Cardiac muscle cell (in vitro differentiated cells and primary cell): ENCODE measurements around the gene RIMBP2. TPM values are rescaled to one million over a fixed set of nuclear protein-coding genes. Genes with fewer than 3 reads are reported as not detected.

Experiments used
- DNase-seq, 2 donors: peaks; one replicate each; pipeline versions ENCODE4 v3.0.0 to v3.0.0-alpha.2; 2010 to 2017; ENCODE audit warnings: low read depth in 1 of 2, low spot score in 1 of 2
- H3K27ac ChIP-seq: fragments of 200-600 bp; sonication (generic); 2 replicates; pipeline ENCODE4 v1.5.1; 2016
- H3K27me3 ChIP-seq: fragments of 200-600 bp; sonication (generic); 2 replicates; pipeline ENCODE4 v1.6.0; 2016; ENCODE audit warnings: control low read depth
- H3K36me3 ChIP-seq: fragments of 200-600 bp; sonication (generic); 2 replicates; pipeline ENCODE4 v1.5.1; 2016; ENCODE audit warnings: control low read depth
- H3K4me1 ChIP-seq: fragments of 200-600 bp; sonication (generic); 2 replicates; pipeline ENCODE4 v1.8.1; 2017; ENCODE audit warnings: low read depth, mild to moderate bottlenecking, mixed run types
- H3K4me3 ChIP-seq: fragments of 200-600 bp; sonication (generic); 2 replicates; pipeline ENCODE4 v1.5.1; 2016; ENCODE audit warnings: mild to moderate bottlenecking
- H3K9me3 ChIP-seq: fragments of 200-600 bp; sonication (generic); 2 replicates; pipeline ENCODE4 v1.5.1; 2017; ENCODE audit warnings: low read depth, mild to moderate bottlenecking, control low read depth
- polyA plus RNA-seq: library from polyadenylated mRNA; unstranded; fragments of >200 nt; fragmentation: Nextera tagmentation; extraction: Ambion mirVana; gene quantifications from 2 replicates; pipeline ENCODE4 v1.2.1, GENCODE V29; 2016
- total RNA-seq: library from RNA; depleted of rRNA; stranded (reverse); fragments of >200 nt; gene quantifications from 2 replicates; pipeline ENCODE4 v1.2.3, GENCODE V29; 2016
- TF ChIP-seq, protein P1 (sequence below): IDR thresholded peaks from 2 replicates; pipeline ENCODE4 v1.5.1; 2012; ENCODE audit warnings: low read depth, mild to moderate bottlenecking, low read length

Gene RIMBP2
- total and polyA plus RNA-seq, 2 experiments from 2014 or later: 2.6 to 10.5 TPM

DNA sequence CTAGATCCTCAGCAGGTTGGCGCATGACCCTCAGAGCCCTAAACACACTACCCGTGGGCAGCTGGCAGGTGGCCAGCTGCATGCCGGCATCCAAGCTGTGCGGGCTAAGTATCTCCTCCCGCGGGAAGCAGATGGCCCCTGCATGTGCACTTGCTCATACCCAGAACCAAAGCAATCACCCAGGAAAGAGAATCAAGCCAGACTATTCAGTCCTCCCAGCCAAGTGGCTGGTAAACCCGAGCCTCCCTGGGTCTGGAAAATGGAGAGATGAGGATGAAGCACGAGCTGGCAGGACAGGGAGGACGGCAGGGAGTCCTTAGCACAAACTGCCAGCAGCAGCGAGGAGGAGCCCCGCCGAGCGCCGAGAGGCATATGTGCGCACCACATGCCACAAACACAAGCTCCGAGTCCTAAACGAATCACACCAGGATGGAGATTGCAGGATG is 139.7 kb downstream of the RIMBP2 start:
- Histone ChIP-seq H3K4me1 (no peaks in the 10 kb centered on the region), H3K27ac (no peak overlapping the region), H3K27me3 (no peaks in the 10 kb centered on the region), H3K9me3 (no peaks in the 10 kb centered on the region), H3K4me3 (no peak overlapping the region), H3K36me3 (no peaks in the 10 kb centered on the region)
- TF ChIP-seq, protein P1, sequence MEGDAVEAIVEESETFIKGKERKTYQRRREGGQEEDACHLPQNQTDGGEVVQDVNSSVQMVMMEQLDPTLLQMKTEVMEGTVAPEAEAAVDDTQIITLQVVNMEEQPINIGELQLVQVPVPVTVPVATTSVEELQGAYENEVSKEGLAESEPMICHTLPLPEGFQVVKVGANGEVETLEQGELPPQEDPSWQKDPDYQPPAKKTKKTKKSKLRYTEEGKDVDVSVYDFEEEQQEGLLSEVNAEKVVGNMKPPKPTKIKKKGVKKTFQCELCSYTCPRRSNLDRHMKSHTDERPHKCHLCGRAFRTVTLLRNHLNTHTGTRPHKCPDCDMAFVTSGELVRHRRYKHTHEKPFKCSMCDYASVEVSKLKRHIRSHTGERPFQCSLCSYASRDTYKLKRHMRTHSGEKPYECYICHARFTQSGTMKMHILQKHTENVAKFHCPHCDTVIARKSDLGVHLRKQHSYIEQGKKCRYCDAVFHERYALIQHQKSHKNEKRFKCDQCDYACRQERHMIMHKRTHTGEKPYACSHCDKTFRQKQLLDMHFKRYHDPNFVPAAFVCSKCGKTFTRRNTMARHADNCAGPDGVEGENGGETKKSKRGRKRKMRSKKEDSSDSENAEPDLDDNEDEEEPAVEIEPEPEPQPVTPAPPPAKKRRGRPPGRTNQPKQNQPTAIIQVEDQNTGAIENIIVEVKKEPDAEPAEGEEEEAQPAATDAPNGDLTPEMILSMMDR: no peak
- no peak for DNase-seq

DNA sequence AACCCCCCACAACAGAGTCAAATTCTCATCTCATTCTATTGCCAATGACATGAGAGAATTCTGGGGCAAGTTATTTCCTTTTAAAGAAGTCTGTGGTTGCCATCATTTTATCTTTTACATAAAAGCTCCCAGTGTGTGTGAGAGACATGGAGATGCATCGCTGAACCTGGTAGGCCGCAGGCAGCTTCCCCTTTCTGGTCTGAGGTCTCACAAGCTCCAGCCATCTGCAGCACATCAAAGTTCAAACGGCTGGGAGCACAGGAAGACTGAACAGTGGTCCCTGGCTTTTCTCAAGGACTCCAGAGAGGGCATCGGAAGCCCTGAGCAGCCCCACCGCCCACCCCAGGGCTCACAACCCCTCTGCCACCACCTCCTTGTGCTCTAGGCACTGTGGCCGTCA is 141.7 kb downstream of the RIMBP2 start:
- H3K9me3 ChIP-seq: no peaks in the 10 kb centered on the region
- DNase-seq: no peak
- H3K4me3 ChIP-seq: no peak overlapping the region
- H3K4me1 ChIP-seq: no peaks in the 10 kb centered on the region
- no peaks in the 10 kb centered on the region for H3K36me3 ChIP-seq
- TF ChIP-seq, protein P1: no peak
- H3K27me3 ChIP-seq: no peaks in the 10 kb centered on the region
- no peak overlapping the region for H3K27ac ChIP-seq

DNA sequence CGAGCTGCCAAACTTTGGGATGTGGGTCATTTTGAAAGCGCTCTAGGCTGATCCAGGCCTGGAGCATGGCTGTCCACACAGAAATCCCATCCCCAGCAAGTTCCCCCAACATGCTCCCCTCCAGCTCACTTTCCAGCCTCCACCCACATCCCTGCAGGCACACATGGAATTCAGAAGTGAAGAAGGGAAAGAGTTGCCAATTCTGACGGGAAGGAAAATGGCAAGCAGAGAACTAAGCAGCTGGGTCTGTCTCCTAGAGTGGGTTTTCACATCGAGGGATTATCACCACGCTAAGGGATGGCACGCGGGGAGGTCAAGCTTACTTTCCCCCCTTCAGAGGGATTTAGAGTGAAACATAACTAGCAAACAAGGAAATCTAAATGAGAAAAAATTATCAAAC is 142.3 kb downstream of the RIMBP2 start:
- Histone ChIP-seq H3K4me3 (no peak overlapping the region), H3K27ac (no peak overlapping the region), H3K9me3 (no peaks in the 10 kb centered on the region), H3K4me1 (no peaks in the 10 kb centered on the region), H3K27me3 (no peaks in the 10 kb centered on the region), H3K36me3 (no peaks in the 10 kb centered on the region)
- TF ChIP-seq, protein P1: no peak
- DNase-seq: no peak

DNA sequence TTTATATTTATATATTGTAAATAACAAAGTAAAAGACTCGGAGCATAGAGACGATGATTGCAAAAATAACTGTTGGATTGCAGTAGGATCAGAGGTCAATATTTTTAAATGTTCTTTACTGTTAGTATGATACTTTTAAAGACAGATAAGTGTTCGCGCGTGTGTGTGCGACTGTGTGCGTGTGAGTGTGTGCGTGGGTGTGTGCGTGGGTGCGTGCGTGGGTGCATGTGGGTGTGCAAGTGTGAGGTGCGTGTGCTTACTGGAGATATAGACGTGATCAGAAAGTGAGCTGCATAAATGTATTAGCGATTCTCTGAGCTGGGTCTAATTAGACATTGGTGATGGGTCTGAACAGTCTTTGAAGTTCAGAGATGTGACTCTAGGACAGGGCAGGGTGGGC is 142.9 kb downstream of the RIMBP2 start:
- DNase-seq: no peak
- Histone ChIP-seq H3K27ac (no peak overlapping the region), H3K4me1 (no peaks in the 10 kb centered on the region), H3K4me3 (no peak overlapping the region), H3K9me3 (no peaks in the 10 kb centered on the region), H3K27me3 (no peaks in the 10 kb centered on the region), H3K36me3 (no peaks in the 10 kb centered on the region)
- TF ChIP-seq, protein P1: no peak

DNA sequence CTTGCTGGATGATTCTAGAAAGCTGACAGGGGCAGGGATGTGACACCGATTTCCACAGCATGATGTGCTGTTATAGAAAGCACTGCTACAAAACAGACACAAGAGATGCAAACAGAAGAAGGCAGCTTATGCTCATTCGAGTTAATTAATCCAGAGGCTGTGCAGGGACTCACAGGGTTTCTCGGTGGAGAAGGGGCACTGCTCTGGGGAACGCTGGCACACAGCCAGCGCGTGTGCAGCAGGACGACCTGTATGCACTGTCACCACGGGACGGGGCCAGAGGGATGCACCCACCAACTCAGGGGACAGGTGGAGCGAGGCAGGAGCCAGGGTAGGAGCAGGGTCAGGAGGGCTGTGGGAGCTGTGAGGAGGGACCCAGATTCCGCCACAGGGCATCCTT is 143.5 kb downstream of the RIMBP2 start:
- no peaks in the 10 kb centered on the region for H3K9me3 ChIP-seq
- no peak overlapping the region for H3K4me3 ChIP-seq
- H3K36me3 ChIP-seq: no peaks in the 10 kb centered on the region
- H3K27ac ChIP-seq: no peak overlapping the region
- DNase-seq: no peak
- H3K27me3 ChIP-seq: no peaks in the 10 kb centered on the region
- H3K4me1 ChIP-seq: no peaks in the 10 kb centered on the region
- TF ChIP-seq, protein P1: no peak

DNA sequence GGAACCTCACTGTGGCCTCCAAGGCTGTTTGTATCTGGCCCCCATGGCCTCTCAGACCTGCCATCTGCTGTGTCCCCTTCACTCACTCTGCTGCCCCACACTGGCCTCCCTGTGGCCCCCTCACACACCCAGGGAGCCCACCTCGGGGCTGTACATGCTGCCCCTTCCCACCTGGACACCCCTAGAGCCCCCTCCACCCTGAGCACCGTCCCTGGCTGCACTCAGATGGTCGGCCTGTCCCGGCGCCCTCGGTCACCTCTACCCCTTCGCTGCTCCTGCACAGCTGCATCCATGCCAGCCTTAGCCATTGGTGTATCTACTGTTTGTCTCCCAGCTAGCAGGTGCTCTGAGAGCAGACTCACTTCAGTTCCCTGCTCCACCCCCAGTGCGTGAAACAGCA is 144.4 kb downstream of the RIMBP2 start:
- no peaks in the 10 kb centered on the region for H3K36me3 ChIP-seq
- H3K4me3 ChIP-seq: no peak overlapping the region
- TF ChIP-seq, protein P1: no peak
- DNase-seq: no peak
- H3K27me3 ChIP-seq: no peaks in the 10 kb centered on the region
- no peaks in the 10 kb centered on the region for H3K4me1 ChIP-seq
- H3K27ac ChIP-seq: no peak overlapping the region
- H3K9me3 ChIP-seq: no peaks in the 10 kb centered on the region
